Activated T-helper 2 cell treated with anti-CD3 and anti-CD28 coated beads, Interferon-gamma antibody, Interleukin-2, Interleukin-4, amounts not matched to agents 10 μg/mL and 5 μg/mL and 100 μg/mL, durations not matched to agents 14 hours and 24 hours and 36 hours (primary cell): Measurements from ENCODE around the gene DLG2. TPM values are rescaled to one million over a fixed set of nuclear protein-coding genes. Genes with fewer than 3 reads are reported as not detected.

Experiments
- DNase-seq: peaks from one replicate; pipeline ENCODE4 v3.0.0; 2021; ENCODE audit warnings: low spot score
- H3K27ac Mint-ChIP-seq: one replicate; pipeline ENCODE4 v1.8.0; 2021; ENCODE audit warnings: mixed read lengths
- H3K27me3 Mint-ChIP-seq: one replicate; pipeline ENCODE4 v1.8.0; 2021; ENCODE audit warnings: low read depth, mixed read lengths
- H3K36me3 Mint-ChIP-seq: one replicate; pipeline ENCODE4 v1.8.0; 2021; ENCODE audit warnings: low read depth, mixed read lengths
- H3K4me1 Mint-ChIP-seq: one replicate; pipeline ENCODE4 v1.8.0; 2021; ENCODE audit warnings: low read depth, mixed read lengths
- H3K4me3 Mint-ChIP-seq: one replicate; pipeline ENCODE4 v1.8.0; 2021; ENCODE audit warnings: low read depth, mild to moderate bottlenecking, moderate library complexity, mixed read lengths
- H3K9me3 Mint-ChIP-seq: one replicate; pipeline ENCODE4 v1.8.0; 2021; ENCODE audit warnings: mixed read lengths
- intact Hi-C: fragments of 100-400 bp; cut with micrococcal nuclease; formaldehyde crosslinking; loops from one replicate; pipeline ENCODE4 v1.15.1; 2023
- total RNA-seq: library from RNA; stranded (reverse); gene quantifications from 2 replicates; pipeline ENCODE4 v1.2.3, GENCODE V29; 2022

The DLG2 gene
- total RNA-seq, 1 donor from 2014 or later = 1.8 TPM

DNA sequence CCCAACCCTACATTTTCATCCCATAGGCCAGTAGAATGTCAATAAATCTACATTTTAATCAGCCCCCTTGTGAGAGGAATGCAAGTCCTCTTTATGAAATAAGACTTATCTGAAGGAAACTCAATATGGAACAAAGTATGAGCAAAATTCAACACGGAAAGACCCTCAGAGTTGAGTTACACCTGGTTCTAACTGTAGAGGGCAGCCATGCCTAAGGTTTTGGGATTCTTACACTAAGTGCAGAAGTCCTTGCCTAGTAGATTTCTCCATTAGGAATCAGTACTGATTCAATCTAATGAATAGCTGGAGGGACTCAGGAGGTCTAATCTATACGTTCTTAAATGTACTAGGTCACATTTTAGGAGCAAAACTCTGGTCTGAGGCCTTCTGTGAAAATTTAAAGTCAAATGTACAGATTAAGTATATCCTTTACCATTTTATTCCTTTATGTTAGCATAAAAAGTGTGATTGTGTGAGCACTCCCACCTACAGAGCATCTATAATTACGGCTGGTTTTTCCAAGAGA, 904.5 kb downstream of the DLG2 start:
- Mint-ChIP-seq H3K4me3 (no peak overlapping the region), H3K9me3 (no peaks in the 10 kb centered on the region), H3K27ac (no peak overlapping the region), H3K27me3 (peaks cover 21% of the 10 kb centered on the region), H3K4me1 (peaks cover 2% of the 10 kb centered on the region), H3K36me3 (no peaks in the 10 kb centered on the region)
- no peak for DNase-seq
- intact Hi-C loops = no loop called here

- DNase-seq = no peak
- Mint-ChIP-seq H3K27me3 (peaks cover 21% of the 10 kb centered on the region), H3K27ac (no peak overlapping the region), H3K4me3 (no peak overlapping the region), H3K4me1 (peaks cover 2% of the 10 kb centered on the region), H3K9me3 (no peaks in the 10 kb centered on the region), H3K36me3 (no peaks in the 10 kb centered on the region)
- intact Hi-C loops = no loop called here
Measured at GRCh38 chr11:84721561-84721961, 905.6 kb downstream of the DLG2 start.

DNA sequence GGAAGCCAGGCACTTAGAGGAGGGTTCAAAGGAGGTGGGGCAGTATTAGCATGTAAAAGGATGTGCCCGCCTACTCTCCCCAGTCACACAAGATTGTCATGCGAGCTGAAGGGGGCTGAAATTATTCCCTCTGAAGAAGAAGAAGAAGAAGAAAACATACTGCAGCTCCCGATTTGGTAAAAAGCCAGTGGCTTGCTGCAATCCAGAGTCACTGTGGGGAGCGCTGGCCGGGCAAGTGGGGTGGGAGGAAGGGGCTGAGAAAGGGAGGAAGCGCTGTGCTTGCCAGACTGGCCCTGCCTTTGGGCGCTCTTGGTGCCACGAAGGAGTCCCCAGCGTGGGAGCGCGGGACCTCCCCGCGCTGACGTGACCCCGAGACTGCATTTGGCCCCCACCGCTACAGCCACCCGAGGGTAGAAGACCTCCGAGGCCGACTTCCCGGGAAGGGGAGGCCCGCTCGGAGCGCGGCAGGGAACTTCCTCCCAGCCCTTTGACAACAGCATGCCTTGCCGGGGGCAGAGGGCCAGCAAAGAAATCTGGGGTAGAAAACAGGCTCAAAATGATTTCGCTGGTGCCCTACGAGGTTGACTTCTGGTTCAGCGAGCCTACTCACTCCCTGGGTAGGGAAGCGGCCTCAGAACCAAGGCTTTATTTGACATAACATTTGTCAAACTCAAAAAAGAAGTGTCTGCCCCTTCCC, 906.3 kb downstream of the DLG2 start:
- Mint-ChIP-seq H3K4me1 (peaks cover 2% of the 10 kb centered on the region), H3K9me3 (no peaks in the 10 kb centered on the region), H3K4me3 (peak overlapping the region; percentile 67), H3K27ac (no peak overlapping the region), H3K27me3 (peaks cover 21% of the 10 kb centered on the region), H3K36me3 (no peaks in the 10 kb centered on the region)
- no peak for DNase-seq
- intact Hi-C loops = no loop called here

GRCh38 chr11:84719935-84720577, 907.1 kb downstream of the DLG2 start:
- H3K27me3 Mint-ChIP-seq = peaks cover 21% of the 10 kb centered on the region
- H3K9me3 Mint-ChIP-seq = no peaks in the 10 kb centered on the region
- no peak overlapping the region for H3K27ac Mint-ChIP-seq
- H3K4me3 Mint-ChIP-seq = peak overlapping the region; percentile 63
- no peaks in the 10 kb centered on the region for H3K36me3 Mint-ChIP-seq
- DNase-seq = no peak
- intact Hi-C loops = no loop called here
- peaks cover 2% of the 10 kb centered on the region for H3K4me1 Mint-ChIP-seq

DNA sequence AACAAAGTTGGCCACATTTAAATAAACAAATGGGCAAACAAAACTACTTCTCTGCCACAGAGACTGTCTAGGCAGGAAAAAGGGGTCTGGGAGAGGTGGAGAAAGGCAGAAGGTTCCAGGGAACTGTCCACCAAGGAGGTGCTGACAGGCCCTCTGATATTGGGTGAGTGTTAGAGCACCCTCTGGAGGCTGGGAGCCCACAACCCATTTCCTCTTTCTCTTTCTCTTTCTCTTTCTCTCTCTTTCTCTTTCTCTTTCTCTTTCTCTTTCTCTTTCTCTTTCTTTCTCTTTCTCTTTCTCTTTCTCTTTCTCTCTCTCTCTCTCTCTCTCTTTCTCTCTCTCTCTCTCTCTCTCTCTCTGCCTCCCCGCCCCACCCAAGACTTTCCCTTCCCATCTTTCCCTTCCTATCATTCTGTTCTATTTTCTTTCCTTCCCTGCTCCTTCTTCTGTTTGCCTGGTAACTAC, 912.8 kb downstream of the DLG2 start:
- Mint-ChIP-seq H3K4me1 (peaks cover 2% of the 10 kb centered on the region), H3K27ac (peak overlapping the region; percentile 56), H3K9me3 (peaks cover 8% of the 10 kb centered on the region), H3K4me3 (peak overlapping the region; percentile 60), H3K36me3 (no peaks in the 10 kb centered on the region), H3K27me3 (peaks cover 4% of the 10 kb centered on the region)
- peak; percentile 51 for DNase-seq
- intact Hi-C loops = no loop called here

GRCh38 chr11:84691830-84692229, 935.3 kb downstream of the DLG2 start:
- H3K36me3 Mint-ChIP-seq = no peaks in the 10 kb centered on the region
- peaks cover 8% of the 10 kb centered on the region for H3K9me3 Mint-ChIP-seq
- H3K4me3 Mint-ChIP-seq = no peak overlapping the region
- DNase-seq = no peak
- no peak overlapping the region for H3K27ac Mint-ChIP-seq
- H3K27me3 Mint-ChIP-seq = no peaks in the 10 kb centered on the region
- no peaks in the 10 kb centered on the region for H3K4me1 Mint-ChIP-seq
- intact Hi-C loops = no loop called here

GRCh38 chr11:84687433-84687832, 939.7 kb downstream of the DLG2 start:
- intact Hi-C loops = no loop called here
- DNase-seq = no peak
- Mint-ChIP-seq H3K4me3 (no peak overlapping the region), H3K27ac (no peak overlapping the region), H3K4me1 (no peaks in the 10 kb centered on the region), H3K27me3 (no peaks in the 10 kb centered on the region), H3K36me3 (no peaks in the 10 kb centered on the region), H3K9me3 (no peaks in the 10 kb centered on the region)

DNA sequence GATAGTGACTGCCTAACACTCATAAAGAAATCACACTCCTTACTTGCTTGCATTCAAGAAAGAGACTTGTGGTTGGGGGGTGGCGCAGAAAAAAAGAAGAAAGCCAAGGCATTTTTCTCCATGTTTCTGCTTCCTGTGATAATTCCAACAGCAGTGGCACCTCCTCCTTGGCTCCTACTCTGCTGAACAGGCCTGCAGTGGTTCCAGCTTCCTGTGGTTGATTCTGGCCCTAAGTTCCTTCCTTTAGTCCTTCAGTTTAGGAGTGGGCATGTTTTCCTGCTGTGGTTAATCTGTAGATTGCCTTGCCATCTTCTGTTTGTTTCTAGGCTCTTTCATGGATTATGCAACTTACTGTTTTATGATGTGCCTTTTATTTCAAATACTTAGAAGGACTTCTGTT, 940.4 kb downstream of the DLG2 start:
- Mint-ChIP-seq H3K9me3 (no peaks in the 10 kb centered on the region), H3K4me1 (no peaks in the 10 kb centered on the region), H3K27ac (no peak overlapping the region), H3K27me3 (no peaks in the 10 kb centered on the region), H3K36me3 (no peaks in the 10 kb centered on the region), H3K4me3 (no peak overlapping the region)
- intact Hi-C loops = no loop called here
- no peak for DNase-seq

DNA sequence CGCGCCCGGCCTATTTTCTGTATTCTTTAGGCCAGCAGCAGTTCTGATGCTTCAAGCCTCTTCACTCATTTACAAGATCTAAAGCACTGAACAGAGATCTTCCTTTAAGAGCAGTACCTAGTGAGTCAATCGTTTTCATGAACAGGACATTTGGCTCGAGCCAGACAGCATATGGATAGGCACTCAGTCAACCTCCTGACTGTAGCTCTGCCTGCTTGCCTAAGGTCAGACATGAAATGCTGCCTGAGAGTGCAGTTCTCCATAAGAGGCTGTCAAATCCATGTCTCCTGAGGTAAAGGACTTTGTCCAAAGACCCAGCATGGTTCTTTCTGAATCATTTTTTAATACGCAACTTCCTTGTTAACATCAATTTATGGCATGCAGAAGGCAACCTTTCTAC, 941.2 kb downstream of the DLG2 start:
- Mint-ChIP-seq H3K27me3 (no peaks in the 10 kb centered on the region), H3K4me1 (no peaks in the 10 kb centered on the region), H3K9me3 (no peaks in the 10 kb centered on the region), H3K27ac (no peak overlapping the region), H3K36me3 (no peaks in the 10 kb centered on the region), H3K4me3 (no peak overlapping the region)
- intact Hi-C loops = no loop called here
- DNase-seq = no peak

GRCh38 chr11:84685149-84685548, 942.0 kb downstream of the DLG2 start:
- no peak for DNase-seq
- no peaks in the 10 kb centered on the region for H3K9me3 Mint-ChIP-seq
- no peaks in the 10 kb centered on the region for H3K27me3 Mint-ChIP-seq
- no peak overlapping the region for H3K4me3 Mint-ChIP-seq
- intact Hi-C loops = no loop called here
- H3K36me3 Mint-ChIP-seq = no peaks in the 10 kb centered on the region
- no peak overlapping the region for H3K27ac Mint-ChIP-seq
- H3K4me1 Mint-ChIP-seq = no peaks in the 10 kb centered on the region

DNA sequence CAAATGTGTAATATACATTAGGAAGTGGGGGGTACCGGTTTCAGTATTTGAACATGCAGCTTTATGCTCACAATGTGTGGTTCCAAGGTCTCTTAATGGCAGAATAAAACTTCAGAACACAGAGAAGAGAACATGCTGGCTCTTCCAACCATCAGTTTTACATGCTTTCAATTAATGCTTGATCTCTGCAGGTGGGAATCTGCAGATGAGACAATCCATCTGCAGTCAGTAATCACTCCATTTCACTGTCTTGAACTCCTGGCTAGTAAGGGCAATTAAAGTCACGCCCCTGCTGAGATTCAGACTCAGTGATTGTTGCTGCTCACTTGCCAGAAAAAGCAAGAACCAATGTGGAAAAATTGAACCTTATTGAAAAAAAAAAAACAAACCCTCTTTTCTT, 945.7 kb downstream of the DLG2 start:
- intact Hi-C loops = no loop called here
- Mint-ChIP-seq H3K27me3 (no peaks in the 10 kb centered on the region), H3K27ac (no peak overlapping the region), H3K36me3 (no peaks in the 10 kb centered on the region), H3K4me1 (no peaks in the 10 kb centered on the region), H3K9me3 (no peaks in the 10 kb centered on the region), H3K4me3 (no peak overlapping the region)
- no peak for DNase-seq

GRCh38 chr11:84675396-84676025, 951.6 kb downstream of the DLG2 start:
- intact Hi-C loops = no loop called here
- H3K9me3 Mint-ChIP-seq = peaks cover 15% of the 10 kb centered on the region
- DNase-seq = no peak
- no peak overlapping the region for H3K27ac Mint-ChIP-seq
- no peak overlapping the region for H3K4me3 Mint-ChIP-seq
- H3K36me3 Mint-ChIP-seq = no peaks in the 10 kb centered on the region
- no peaks in the 10 kb centered on the region for H3K27me3 Mint-ChIP-seq
- no peaks in the 10 kb centered on the region for H3K4me1 Mint-ChIP-seq

DNA sequence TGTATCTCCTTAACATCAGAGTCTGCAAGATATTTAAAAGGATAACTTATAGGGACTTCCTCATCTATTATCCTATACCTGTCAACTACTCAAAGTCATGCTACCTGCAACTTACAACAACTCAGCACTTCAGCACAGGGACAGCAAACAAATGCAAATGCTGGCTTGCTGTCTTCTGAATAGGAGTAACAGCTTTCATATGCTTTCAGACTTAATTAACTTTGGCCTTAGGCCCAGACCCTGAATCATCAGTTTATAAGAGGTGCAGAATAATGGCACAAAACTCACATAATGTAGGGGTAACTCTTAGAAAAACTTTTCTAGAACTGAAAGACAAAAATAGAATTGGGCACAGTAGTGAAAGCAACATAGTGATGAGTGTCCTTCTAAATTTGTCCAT, 953.4 kb downstream of the DLG2 start:
- Mint-ChIP-seq H3K9me3 (peaks cover 15% of the 10 kb centered on the region), H3K4me1 (no peaks in the 10 kb centered on the region), H3K36me3 (no peaks in the 10 kb centered on the region), H3K27ac (no peak overlapping the region), H3K4me3 (no peak overlapping the region), H3K27me3 (no peaks in the 10 kb centered on the region)
- no peak for DNase-seq
- intact Hi-C loops = no loop called here
